Measurements from ENCODE around the gene HIVEP3.

- TF ChIP-seq CTCF (IDR thresholded peaks at IDR 0.05), result peak; percentile 10 to 28 (median 20)
- no peak for TF ChIP-seq POLR2A (IDR thresholded peaks at IDR 0.05)
Measured at GRCh38 chr1:41795205-41795762, 123.4 kb downstream of the HIVEP3 start.

Measured in right lobe of liver (tissue), 4 donors.